WTC11 (cell line): Measurements from ENCODE around the gene CHRM1.

Experiments used
- ELF4 ChIP-seq: sonication (generic); formaldehyde crosslinking; IDR thresholded peaks from 2 replicates; pipeline ENCODE4 v1.8.1; 2022; ENCODE audit warnings: low read depth, mild to moderate bottlenecking, moderate library complexity, missing genetic modification reagents
- ESRRA ChIP-seq: sonication (generic); formaldehyde crosslinking; IDR thresholded peaks from 2 replicates; pipeline ENCODE4 v1.8.1; 2022; ENCODE audit warnings: mild to moderate bottlenecking, missing genetic modification reagents, borderline replicate concordance
- FOXJ3 ChIP-seq: sonication (generic); formaldehyde crosslinking; IDR thresholded peaks from 2 replicates; pipeline ENCODE4 v1.9.0; 2021; ENCODE audit warnings: missing genetic modification reagents, mild to moderate bottlenecking, borderline replicate concordance
- JUN ChIP-seq: sonication (generic); formaldehyde crosslinking; IDR thresholded peaks from 2 replicates; pipeline ENCODE4 v1.8.0; 2023; ENCODE audit warnings: mild to moderate bottlenecking, missing genetic modification reagents
- SMAD4 ChIP-seq: sonication (generic); formaldehyde crosslinking; IDR thresholded peaks from 2 replicates; pipeline ENCODE4 v1.8.0; 2022; ENCODE audit warnings: mild to moderate bottlenecking, missing genetic modification reagents
- ZBTB21 ChIP-seq: sonication (generic); formaldehyde crosslinking; IDR thresholded peaks from 2 replicates; pipeline ENCODE4 v1.8.1; 2023; ENCODE audit warnings: mild to moderate bottlenecking, missing genetic modification reagents, borderline replicate concordance
- TF ChIP-seq, protein P1 (sequence below): fragments of 200-600 bp; IDR thresholded peaks from 2 replicates; pipeline ENCODE4 v1.8.0; 2022; ENCODE audit warnings: antibody characterized with exemption
- TF ChIP-seq, protein P2 (sequence below): sonication (generic); formaldehyde crosslinking; conservative IDR thresholded peaks from 2 replicates; pipeline ENCODE4 v1.8.1; 2022; ENCODE audit warnings: mild to moderate bottlenecking, missing genetic modification reagents
- TF ChIP-seq, protein P3 (sequence below): sonication (generic); formaldehyde crosslinking; IDR thresholded peaks from 2 replicates; pipeline ENCODE4 v1.8.0; 2023; ENCODE audit warnings: mild to moderate bottlenecking, missing genetic modification reagents
- TF ChIP-seq, protein P4 (sequence below): sonication (generic); formaldehyde crosslinking; IDR thresholded peaks from 2 replicates; pipeline ENCODE4 v1.8.1; 2022; ENCODE audit warnings: missing genetic modification reagents, borderline replicate concordance
- TF ChIP-seq, protein P5 (sequence below): sonication (generic); formaldehyde crosslinking; IDR thresholded peaks from 2 replicates; pipeline ENCODE4 v1.8.0; 2022; ENCODE audit warnings: mild to moderate bottlenecking, missing genetic modification reagents
- TF ChIP-seq, protein P6 (sequence below): sonication (generic); formaldehyde crosslinking; IDR thresholded peaks from 2 replicates; pipeline ENCODE4 v1.8.1; 2023; ENCODE audit warnings: mild to moderate bottlenecking, missing genetic modification reagents, moderate library complexity
- TF ChIP-seq, protein P7 (sequence below): sonication (generic); formaldehyde crosslinking; IDR thresholded peaks from 2 replicates; pipeline ENCODE4 v1.8.1; 2022; ENCODE audit warnings: mild to moderate bottlenecking, missing genetic modification reagents, moderate library complexity, borderline replicate concordance

DNA sequence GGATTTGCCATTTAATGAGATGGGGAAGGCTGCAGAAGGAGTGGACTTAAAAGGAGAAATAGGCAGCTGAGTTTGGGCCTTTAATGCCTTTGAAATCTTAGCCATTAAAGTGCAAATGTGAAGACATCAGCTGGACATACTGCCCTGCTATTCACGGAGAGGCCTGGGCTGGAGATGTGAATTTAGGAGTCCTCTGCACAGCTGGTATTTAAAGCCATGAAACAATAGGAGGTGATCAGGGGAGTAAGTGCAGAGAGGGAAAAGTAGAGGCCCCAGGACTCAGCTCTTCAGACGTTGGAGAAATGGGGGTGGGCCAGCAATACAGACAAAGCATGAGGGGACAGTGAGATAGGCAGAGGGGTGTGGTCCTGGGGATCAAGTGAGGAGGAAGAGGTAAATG lies 23.9 kb downstream of the CHRM1 start:
- TF ChIP-seq, protein P1, sequence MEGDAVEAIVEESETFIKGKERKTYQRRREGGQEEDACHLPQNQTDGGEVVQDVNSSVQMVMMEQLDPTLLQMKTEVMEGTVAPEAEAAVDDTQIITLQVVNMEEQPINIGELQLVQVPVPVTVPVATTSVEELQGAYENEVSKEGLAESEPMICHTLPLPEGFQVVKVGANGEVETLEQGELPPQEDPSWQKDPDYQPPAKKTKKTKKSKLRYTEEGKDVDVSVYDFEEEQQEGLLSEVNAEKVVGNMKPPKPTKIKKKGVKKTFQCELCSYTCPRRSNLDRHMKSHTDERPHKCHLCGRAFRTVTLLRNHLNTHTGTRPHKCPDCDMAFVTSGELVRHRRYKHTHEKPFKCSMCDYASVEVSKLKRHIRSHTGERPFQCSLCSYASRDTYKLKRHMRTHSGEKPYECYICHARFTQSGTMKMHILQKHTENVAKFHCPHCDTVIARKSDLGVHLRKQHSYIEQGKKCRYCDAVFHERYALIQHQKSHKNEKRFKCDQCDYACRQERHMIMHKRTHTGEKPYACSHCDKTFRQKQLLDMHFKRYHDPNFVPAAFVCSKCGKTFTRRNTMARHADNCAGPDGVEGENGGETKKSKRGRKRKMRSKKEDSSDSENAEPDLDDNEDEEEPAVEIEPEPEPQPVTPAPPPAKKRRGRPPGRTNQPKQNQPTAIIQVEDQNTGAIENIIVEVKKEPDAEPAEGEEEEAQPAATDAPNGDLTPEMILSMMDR: no peak
- TF ChIP-seq, protein P2, sequence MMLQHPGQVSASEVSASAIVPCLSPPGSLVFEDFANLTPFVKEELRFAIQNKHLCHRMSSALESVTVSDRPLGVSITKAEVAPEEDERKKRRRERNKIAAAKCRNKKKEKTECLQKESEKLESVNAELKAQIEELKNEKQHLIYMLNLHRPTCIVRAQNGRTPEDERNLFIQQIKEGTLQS (CRISPR knock-in tag): no peak
- TF ChIP-seq JUN (CRISPR knock-in tag): no peak
- TF ChIP-seq FOXJ3 (CRISPR knock-in tag): no peak
- TF ChIP-seq, protein P3, sequence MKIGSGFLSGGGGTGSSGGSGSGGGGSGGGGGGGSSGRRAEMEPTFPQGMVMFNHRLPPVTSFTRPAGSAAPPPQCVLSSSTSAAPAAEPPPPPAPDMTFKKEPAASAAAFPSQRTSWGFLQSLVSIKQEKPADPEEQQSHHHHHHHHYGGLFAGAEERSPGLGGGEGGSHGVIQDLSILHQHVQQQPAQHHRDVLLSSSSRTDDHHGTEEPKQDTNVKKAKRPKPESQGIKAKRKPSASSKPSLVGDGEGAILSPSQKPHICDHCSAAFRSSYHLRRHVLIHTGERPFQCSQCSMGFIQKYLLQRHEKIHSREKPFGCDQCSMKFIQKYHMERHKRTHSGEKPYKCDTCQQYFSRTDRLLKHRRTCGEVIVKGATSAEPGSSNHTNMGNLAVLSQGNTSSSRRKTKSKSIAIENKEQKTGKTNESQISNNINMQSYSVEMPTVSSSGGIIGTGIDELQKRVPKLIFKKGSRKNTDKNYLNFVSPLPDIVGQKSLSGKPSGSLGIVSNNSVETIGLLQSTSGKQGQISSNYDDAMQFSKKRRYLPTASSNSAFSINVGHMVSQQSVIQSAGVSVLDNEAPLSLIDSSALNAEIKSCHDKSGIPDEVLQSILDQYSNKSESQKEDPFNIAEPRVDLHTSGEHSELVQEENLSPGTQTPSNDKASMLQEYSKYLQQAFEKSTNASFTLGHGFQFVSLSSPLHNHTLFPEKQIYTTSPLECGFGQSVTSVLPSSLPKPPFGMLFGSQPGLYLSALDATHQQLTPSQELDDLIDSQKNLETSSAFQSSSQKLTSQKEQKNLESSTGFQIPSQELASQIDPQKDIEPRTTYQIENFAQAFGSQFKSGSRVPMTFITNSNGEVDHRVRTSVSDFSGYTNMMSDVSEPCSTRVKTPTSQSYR: no peak
- TF ChIP-seq, protein P4, sequence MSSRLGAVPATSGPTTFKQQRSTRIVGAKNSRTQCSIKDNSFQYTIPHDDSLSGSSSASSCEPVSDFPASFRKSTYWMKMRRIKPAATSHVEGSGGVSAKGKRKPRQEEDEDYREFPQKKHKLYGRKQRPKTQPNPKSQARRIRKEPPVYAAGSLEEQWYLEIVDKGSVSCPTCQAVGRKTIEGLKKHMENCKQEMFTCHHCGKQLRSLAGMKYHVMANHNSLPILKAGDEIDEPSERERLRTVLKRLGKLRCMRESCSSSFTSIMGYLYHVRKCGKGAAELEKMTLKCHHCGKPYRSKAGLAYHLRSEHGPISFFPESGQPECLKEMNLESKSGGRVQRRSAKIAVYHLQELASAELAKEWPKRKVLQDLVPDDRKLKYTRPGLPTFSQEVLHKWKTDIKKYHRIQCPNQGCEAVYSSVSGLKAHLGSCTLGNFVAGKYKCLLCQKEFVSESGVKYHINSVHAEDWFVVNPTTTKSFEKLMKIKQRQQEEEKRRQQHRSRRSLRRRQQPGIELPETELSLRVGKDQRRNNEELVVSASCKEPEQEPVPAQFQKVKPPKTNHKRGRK: no peak
- TF ChIP-seq, protein P5, sequence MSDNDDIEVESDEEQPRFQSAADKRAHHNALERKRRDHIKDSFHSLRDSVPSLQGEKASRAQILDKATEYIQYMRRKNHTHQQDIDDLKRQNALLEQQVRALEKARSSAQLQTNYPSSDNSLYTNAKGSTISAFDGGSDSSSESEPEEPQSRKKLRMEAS: no peak
- TF ChIP-seq, protein P6, sequence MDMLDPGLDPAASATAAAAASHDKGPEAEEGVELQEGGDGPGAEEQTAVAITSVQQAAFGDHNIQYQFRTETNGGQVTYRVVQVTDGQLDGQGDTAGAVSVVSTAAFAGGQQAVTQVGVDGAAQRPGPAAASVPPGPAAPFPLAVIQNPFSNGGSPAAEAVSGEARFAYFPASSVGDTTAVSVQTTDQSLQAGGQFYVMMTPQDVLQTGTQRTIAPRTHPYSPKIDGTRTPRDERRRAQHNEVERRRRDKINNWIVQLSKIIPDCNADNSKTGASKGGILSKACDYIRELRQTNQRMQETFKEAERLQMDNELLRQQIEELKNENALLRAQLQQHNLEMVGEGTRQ (CRISPR knock-in tag): no peak
- TF ChIP-seq ELF4 (CRISPR knock-in tag): no peak
- no peak for TF ChIP-seq ZBTB21 (CRISPR knock-in tag)
- no peak for TF ChIP-seq ESRRA
- TF ChIP-seq SMAD4 (CRISPR knock-in tag): no peak
- TF ChIP-seq, protein P7, sequence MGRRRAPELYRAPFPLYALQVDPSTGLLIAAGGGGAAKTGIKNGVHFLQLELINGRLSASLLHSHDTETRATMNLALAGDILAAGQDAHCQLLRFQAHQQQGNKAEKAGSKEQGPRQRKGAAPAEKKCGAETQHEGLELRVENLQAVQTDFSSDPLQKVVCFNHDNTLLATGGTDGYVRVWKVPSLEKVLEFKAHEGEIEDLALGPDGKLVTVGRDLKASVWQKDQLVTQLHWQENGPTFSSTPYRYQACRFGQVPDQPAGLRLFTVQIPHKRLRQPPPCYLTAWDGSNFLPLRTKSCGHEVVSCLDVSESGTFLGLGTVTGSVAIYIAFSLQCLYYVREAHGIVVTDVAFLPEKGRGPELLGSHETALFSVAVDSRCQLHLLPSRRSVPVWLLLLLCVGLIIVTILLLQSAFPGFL: no peak
